HG02981 (cell line): ENCODE results near the gene CD72.
"Not testable (repeated sequence)": the region's sequence is repeated elsewhere in the genome, so short reads cannot be mapped to it uniquely, and the experiment has no call there.

ENCODE experiments used
- ATAC-seq: cut with Tn5 transposase; IDR thresholded peaks from one replicate; pipeline ENCODE4 v1.9.1; 2021; ENCODE audit warnings: mild to moderate bottlenecking, moderate library complexity; ENCODE audit not compliant: unreplicated experiment

CD72 gene

DNA sequence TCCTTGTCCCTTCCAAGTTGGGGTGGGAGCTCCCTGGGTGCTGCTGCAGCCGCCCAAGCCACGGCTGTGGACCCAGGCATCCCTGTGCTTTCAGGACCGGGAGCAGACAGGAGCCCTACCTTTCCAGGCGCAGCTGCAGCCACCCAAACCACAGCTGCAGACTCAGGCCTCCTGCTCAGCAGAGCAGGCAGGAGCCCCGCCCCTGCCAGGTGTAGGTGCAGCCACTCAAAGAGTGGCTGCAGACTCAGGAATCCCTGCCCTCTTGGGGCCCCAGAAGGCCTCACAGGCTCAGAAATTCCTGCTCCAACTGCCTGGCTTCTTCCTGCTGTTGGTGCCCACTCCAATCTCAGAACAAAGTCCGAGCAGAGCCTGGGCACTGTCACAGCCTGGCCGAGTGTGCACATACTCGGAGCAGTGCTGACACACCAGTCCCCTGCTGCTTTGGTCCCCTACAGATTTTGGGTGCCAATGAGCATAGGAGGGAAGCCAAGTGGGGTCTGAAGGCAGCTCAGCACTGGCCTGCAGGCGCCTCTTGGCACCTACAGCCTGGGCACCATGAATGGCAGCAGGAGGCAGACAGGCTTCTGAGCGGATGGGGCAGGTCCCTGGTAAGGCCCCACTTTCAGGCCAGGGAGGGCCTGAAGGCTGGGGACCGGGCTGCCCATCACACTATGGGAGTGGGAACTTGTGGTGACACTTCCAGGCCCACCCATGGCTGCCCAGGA, 19.2 kb downstream of the CD72 start:
- ATAC-seq: no peak

DNA sequence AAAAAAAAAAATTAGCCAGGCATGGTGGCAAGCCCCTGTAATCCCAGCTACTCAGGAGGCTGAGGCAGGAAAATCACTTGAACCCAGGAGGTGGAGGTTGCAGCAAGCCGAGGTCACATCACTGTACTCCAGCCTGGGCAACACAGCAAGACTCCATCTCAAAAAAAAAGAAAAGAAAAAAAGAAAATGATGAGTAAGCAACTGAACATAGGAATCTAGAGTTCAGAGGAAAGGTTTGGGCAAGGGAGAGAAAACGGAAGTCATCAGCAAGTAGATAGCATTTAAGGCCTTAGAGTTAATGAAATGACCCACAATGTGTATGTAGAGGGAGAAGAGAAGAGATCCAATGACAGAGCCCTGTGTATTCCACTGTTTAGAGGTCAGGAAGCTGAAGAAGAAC, 21.3 kb downstream of the CD72 start:
- not testable (repeated sequence) for ATAC-seq

DNA sequence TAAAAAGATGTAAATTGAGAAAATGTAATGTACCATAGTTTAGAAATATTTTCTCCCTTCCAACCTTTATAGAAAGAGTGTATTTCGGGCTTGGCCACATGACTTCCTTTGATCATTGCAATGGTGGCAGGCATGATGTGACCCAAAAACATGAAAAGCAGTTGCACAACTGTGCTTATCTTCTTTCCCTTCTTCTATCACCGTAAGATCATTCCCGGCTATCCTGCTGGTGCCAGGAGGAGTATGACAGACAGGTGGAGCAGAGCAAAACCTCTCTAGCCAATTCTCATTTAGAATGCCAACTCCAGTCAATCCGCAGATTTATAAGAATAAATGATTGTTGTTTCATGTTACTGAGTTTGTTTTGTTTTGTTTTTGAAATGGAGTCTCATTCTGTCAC, 23.7 kb downstream of the CD72 start:
- ATAC-seq: no peak

DNA sequence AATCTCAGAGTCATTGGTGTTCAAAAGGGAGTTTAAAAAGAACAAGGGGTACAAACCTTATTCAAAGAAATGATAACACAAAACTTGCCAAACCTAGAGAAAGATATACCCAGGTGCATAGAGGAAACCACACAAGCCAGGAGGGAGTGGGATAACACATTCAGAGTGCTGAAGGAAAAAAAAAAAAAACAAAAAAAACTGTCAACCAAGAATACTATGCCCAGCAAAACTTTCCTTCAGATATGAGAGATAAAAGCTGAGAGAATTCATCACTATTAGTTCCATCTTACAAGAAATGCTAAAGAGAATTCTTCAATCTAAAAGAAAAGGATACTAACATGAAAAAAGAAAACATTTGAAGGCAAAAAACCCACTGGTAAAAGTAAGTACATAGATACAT, 24.6 kb downstream of the CD72 start:
- ATAC-seq: no peak

DNA sequence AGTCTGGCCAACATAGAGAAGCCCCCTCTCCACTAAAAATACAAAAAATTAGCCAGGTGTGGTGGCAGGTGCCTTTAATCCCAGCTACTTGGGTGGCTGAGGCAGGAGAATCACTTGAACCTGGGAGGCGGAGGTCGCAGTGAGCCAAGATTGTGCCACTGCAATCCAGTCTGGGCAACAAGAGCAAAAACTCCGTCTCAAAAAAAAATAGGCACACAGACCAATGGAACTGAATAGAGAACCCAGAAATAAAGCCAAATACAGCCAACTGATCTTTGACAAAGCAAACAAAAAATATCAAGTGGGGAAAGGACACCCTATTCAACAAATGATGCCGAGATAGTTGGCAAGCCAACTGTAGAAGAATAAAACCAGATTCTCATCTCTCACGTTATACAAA, 29.7 kb downstream of the CD72 start:
- ATAC-seq: not testable (repeated sequence)

DNA sequence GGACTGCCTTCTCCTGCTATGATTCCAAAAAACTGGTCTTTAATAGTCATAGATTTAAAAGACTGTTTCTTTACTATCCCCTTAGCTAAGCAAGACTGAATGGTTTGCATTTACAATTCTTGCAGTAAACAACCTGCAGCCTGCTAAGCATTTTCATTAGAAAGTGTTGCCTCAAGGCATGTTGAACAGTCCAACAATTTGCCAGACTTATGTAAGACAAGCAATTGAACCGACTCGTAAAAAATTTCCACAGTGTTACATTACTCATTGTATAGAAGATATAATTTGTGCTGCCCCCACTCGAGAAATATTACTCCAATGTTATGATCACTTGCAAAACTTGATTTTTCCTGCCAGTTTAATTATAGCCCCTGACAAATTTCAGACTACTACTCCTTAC, 33.5 kb downstream of the CD72 start:
- ATAC-seq: not testable (repeated sequence)

DNA sequence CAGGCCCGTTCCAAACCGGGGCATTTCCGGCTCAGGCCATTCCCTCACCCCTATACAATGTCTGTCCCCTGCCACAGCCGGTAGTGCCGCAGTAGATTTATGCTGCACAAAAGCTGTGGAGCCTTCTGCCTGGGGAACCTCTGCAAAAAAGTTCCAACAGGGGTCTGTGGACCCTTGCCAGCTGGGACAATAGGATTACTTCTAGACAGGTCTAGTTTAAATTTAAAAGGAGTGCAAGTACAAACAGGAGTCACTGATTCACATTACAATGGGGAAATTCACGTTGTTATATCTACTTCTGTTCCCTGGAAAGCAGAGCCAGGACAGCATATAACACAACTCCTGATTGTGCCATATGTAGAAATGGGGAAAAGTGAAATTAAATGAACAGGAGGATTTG, 34.7 kb downstream of the CD72 start:
- ATAC-seq: not testable (repeated sequence)

DNA sequence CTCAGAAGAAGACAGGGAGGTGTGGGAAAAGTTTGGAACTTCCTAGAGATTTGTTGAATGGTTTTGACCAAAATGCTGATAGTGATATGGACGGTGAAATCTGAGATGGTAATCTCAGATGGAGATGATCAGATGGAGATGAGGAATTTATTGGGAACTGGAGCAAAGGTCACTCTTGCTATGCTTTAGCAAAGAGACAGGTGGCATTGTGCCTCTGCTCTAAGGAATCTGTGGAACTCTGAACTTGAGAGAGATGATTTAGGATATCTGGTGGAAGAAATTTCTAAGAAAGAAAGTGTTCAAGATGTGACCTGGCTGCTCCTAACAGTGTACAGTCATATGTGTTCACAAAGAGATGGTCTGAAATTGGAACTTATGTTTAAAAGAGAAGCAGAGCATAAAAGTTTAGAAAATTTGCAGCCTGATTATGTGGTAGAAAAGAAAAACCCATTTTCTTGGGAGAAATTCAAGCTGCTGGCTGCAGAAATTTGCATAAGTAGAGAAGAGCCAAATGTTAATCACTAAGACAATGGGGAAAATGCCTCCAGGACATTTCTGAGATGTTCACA, 38.5 kb downstream of the CD72 start:
- ATAC-seq: not testable (repeated sequence)

DNA sequence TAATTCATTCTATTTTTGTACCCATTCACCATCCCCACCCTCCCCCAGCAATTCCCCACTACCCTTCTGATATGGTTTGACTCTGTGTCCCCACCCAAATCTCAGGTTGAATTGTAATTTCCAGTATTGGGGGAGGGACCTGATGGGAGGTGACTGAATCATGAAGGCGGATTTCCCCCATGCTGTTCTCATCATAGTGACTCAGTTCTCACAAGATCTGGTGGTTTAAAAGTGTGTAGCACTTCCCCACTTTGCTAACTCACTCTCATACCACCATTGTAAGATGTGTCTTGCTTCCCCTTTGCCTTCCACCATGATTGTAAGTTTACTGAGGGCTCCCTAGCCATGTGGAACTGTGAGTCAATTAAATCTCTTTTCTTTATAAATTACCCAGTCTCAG, 39.1 kb downstream of the CD72 start:
- no peak for ATAC-seq

DNA sequence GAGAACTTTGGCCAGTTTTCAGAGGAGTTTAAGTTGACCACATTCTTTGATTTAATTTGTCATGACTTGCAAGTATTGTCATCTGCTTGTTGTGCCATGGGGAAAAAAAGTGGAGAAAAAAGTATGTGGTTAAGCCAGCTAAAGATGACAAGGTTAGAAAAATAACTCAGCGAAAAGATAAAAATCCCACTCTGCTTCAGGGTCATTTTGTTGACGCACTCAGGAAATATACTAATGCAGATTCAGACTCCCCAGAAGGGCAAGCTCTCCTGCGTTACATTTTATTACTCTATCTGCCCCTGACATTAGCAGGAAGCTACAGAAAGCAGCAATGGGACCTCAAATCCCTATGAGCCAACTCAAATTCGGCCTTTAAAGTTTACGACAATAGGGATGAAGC, 40.7 kb downstream of the CD72 start:
- no peak for ATAC-seq

DNA sequence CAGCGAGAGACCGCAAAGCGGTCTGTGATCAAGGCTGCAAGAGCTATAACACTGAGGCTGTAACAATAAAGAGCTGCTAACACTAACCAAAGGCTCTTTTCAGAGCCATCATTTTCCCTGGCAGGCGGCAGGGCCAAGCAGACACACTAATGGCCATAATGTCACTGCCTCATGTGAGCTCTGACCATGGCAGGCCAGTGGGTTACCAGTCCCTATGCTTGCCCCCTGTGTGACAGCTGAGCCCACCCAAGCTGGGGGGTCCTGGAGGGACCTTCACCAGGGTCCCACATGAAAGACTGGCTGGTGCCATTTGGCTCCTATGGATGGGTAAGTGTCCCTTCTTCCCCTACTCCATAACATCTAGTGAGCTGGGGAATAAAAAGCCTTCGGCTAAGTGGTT, 42.7 kb downstream of the CD72 start:
- ATAC-seq: no peak

DNA sequence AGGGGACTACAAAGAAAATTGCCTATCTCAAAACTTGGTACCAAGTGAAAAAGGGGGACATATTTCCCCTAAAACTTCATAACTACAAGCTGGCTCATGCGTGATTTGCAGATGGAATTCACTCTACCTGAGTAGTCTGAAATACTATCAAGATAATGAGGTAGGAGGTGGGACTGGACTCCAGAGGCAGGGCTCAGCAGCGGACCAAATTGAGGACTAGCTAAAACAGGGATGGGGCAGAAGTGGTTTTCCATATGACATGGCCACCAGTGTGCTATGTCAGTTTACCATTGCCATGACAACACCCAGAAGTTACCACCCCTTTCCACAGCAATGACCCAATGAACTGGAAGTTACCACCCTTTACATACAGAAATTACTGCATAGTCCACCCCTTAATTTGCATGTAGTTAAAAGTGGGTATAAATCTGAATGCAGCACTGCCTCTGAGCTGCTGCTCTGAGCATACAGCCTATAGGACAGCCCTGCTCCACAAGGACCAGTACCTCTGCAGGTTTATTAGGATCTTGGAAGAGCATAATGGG, 43.6 kb downstream of the CD72 start:
- no peak for ATAC-seq

DNA sequence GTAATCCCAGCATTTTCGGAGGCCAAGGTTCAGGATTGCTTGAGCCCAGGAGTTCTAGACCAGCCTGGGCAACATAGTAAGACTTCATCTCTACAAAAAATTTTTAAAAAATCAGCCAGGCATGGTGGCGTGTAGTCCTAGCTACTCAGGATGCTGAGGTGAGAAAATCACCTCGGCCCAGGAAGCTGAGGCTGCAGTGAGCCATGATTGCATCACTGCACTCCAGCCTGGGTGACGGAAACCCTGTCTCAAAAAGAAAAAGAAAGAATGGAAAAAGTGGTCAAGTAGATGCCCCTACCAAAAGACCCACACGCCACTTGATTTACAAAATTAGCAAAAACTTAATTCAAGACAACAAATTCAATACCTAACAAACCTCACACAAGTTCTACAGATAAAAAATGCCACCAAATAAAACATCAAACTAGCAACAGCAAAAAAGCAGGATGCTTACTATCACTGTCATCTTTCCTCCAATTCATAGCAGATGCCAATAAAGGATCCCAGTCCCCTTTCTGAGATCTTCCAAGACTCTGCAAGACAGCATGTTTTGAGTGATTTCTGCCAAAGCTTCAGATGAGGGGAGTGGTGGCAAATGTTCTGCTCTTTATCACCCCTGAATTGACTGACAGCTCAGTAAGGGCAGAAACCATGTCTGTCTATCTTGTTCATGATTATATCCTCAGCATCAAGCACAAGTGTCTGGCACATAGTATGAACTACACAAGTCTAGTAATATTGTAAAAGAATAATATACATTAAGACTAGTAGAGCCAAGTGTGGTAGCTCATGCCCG, 47.3 kb downstream of the CD72 start:
- no peak for ATAC-seq

DNA sequence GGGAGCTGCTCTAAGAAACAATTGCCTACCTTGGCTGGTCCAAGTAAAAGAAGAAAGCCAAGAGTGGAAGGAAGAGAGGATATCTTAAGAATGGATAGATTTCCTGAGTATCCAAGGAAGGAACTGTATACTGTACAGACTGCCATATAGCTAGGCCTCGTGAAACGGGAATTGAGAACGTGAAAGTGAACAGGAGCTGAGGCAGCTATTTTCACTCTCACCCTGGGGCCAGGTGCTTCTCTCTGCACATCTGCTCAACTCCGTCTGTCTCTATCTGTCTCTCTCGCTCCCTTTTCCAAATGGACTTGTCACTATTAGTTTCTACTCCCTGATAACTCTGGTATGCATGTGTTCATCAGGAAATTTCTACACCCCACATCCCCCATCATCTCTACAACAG, 49.0 kb downstream of the CD72 start:
- peak; percentile 30 for ATAC-seq

DNA sequence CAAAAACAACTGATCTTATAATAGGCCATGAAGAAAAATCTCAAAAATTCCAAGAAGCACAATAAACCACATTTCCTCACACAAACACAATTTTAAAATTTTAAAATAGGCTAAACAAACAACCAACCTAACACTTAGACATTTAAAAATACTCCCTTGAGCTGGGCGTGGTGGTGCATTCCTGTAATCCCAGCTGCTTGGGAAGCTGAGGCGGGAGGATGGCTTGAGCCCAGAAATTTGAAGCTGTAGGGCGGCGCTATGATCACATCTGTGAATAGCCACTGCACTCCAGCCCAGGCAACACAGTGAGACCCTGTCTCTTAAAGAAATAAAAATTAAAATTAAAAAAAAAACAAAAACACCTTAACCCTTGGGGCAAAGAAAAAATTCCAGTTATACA, 50.0 kb downstream of the CD72 start:
- no peak for ATAC-seq

DNA sequence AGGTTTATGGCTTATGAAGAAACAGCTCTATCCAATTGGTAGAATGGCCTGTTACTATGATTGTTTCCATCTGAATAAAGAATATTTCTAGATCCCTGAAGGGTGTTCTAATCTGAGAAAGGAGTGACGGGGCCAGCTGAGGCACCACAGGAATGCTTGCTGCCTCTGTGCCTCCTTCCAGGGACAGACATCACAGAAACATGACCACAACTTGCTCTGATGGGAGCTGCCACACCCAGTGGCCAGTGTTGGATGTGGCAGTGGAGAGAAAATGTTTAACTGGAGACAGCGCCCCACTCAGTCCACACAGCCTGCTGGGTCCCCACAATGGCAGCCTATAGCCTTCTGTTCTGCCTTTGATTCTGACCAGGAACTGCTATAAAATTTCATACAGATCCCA, 51.8 kb downstream of the CD72 start:
- ATAC-seq: no peak

DNA sequence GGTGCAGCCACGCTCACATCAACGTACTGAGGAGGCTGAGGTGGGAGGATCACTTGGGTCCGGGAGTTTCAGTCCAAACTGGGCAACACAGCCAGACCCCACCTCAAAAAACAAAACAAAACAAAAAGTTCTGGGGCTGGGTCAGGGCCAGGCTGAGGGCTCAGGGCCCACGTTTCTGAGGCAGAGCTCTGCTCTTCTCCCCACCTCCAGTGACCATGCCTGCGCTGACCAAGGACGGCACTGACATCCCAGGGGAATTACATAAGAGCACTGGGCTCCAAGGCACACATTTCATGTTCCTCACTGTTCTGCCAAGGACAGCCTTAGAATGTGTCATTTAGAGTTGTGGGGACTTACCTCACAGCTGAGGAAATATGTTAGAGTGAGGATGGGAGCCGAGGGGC, 53.6 kb downstream of the CD72 start:
- ATAC-seq: no peak

DNA sequence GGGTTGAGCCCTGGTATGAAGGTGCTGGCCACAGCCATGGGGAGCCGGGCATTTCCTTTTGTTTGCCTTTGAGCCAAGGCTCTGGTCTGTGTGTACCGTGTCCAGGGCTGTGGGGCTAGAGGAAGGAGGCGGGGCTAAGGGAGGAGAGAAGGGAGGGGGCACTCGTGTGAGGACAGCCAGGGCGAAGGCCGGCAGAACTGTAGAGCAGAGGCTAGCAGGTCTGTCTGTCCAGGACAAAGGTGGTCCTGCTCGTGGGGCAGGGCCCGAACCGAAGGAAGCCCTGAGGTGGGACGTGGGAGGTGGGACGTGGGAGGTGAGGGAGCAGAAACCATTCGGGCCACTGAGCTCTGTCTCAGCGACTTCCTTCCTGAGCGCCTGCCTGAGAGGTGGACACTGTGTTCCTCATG, 54.4 kb downstream of the CD72 start:
- ATAC-seq: no peak

DNA sequence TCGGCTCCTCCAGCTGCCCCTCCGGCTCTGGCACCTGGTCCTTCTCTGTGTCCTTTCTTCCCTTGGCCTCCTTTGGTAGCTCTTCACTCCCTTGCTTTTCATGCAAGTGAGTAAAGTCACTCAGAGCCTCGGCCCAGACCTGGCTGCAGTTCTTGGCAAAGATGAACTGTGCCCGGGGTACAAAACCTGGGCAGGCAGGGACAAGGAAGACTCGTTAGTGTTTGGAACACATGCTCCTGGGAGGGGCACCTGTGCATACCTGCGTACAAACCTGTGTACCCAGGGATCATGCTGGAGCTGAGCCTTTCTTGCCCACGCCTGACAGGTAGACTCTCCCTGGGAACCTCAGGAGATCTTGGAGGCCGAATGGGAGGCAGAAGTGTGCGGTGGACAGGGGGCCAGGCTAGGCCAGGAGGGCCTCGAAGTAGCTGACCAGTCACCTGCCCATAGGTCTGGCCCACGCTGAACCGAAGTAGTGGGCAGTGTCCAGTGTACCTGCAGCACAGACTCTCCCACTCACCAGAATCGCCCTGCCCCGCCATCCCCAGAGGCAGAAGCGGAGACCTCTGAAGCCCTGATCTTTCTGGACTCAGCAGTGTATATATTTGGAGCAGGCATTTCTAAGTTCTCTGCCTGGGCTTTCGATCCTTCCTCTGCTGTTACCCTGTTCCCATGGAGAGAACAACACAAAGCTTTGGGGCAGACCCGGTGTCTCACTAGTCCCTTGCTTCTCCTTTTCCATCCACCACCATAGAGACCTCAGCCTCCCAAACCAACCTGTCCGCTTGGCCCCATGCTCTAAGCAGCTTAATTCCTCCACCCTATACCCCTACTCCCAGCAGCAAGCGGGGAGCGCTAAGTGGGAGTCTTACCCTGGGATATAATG, 55.1 kb downstream of the CD72 start:
- ATAC-seq: no peak

DNA sequence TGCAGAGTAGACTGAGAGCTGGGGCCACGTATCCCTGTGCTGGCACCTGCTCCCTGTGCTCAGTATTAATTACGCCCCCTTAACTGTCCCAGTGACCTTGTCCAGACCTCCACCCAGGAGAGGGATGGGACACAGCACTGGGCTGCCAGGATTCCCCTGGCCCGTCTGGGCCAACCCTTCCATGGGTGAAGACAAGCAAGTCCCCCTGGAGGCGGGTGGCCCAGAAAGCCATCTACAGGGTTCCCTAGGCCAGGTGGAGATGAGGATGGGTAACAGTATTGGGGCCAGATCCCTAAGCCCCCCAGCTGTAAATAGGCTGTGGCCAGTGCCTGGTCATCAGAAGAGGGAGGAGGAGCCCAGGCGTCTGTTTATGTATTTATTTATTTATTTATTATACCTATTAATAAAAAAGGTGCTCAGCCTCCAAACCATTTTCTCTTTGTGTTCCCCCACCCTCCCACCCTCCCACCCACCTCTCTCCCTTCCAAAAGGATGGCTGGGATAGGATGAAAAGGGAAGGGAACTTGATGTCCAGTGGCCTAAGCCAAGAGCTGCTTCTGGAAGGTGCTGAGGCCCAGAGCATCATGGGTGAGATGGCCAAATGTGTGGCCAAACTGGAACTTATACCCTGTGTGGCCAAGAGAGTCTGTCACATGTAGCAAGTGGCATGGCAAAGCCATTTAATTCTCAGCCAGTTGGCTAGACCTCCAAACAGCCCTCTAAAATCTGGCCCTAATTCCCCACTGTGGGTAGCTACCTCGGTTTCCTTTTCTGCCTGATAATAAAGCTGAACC, 56.5 kb downstream of the CD72 start:
- no peak for ATAC-seq
